Mesodermal cell (in vitro differentiated cells): ENCODE measurements around the gene CNTFR.

Source experiments
- H3K27ac ChIP-seq: 2 replicates; pipeline ENCODE4 v1.7.0; 2013; ENCODE audit warnings: mild to moderate bottlenecking, low read depth, low read length, moderate library complexity; ENCODE audit not compliant: severe bottlenecking
- H3K36me3 ChIP-seq: 2 replicates; pipeline ENCODE4 v1.7.1; 2013; ENCODE audit warnings: mild to moderate bottlenecking, low read length, moderate library complexity; ENCODE audit not compliant: control insufficient read depth, insufficient read depth
- H3K4me1 ChIP-seq: one replicate; pipeline ENCODE4 v1.7.1; 2013; ENCODE audit warnings: mild to moderate bottlenecking, low read length; ENCODE audit not compliant: insufficient read depth, control insufficient read depth, poor library complexity, severe bottlenecking
- H3K4me3 ChIP-seq: 2 replicates; pipeline ENCODE4 v1.7.0; 2013; ENCODE audit warnings: low read length, control low read depth, mild to moderate bottlenecking; ENCODE audit not compliant: insufficient read depth, poor library complexity, severe bottlenecking; ENCODE audit errors: extremely low read depth
- H3K9me3 ChIP-seq: 2 replicates; pipeline ENCODE4 v1.7.1; 2013; ENCODE audit warnings: mild to moderate bottlenecking, low read length, moderate library complexity; ENCODE audit not compliant: control insufficient read depth
- WGBS, 2 experiments: methylation state at CpG; one replicate each; pipeline ENCODE4 v1.1.5; 2013; ENCODE audit warnings: missing lambda C conversion rate in 2 of 2; ENCODE audit not compliant: insufficient coverage in 2 of 2; 5-methylcytosine and 5-hydroxymethylcytosine counted together

The CNTFR gene

GRCh38 chr9:34566972-34567371, 22.6 kb downstream of the CNTFR start:
- H3K9me3 ChIP-seq: no peaks in the 10 kb centered on the region
- peaks cover 14% of the 10 kb centered on the region for H3K36me3 ChIP-seq
- H3K4me3 ChIP-seq: no peak overlapping the region
- no peak overlapping the region for H3K27ac ChIP-seq
- H3K4me1 ChIP-seq: peaks cover 6% of the 10 kb centered on the region
- WGBS, 2 experiments: 93 to 97% methylated on average over 4 to 5 of the region's 6 CpGs

- Histone ChIP-seq H3K27ac (no peak overlapping the region), H3K4me1 (peaks cover 6% of the 10 kb centered on the region), H3K9me3 (no peaks in the 10 kb centered on the region), H3K4me3 (no peak overlapping the region), H3K36me3 (peaks cover 14% of the 10 kb centered on the region)
- WGBS, 2 experiments: 90 to 100% methylated on average over 1 to 7 of the region's 8 CpGs
Measured at GRCh38 chr9:34566322-34566721, 23.2 kb downstream of the CNTFR start.

- Histone ChIP-seq H3K4me1 (peaks cover 9% of the 10 kb centered on the region), H3K9me3 (no peaks in the 10 kb centered on the region), H3K4me3 (no peak overlapping the region), H3K27ac (no peak overlapping the region), H3K36me3 (peaks cover 14% of the 10 kb centered on the region)
- 68 to 71% methylated on average over 3 to 4 of the region's 8 CpGs for WGBS, 2 experiments
Measured at GRCh38 chr9:34565856-34566255, 23.7 kb downstream of the CNTFR start.

- Histone ChIP-seq H3K4me1 (peaks cover 20% of the 10 kb centered on the region), H3K9me3 (no peaks in the 10 kb centered on the region), H3K4me3 (no peak overlapping the region), H3K27ac (no peak overlapping the region), H3K36me3 (peaks cover 14% of the 10 kb centered on the region)
- 96% methylated on average over 13 to 16 of the region's 16 CpGs for WGBS, 2 experiments
Measured at GRCh38 chr9:34564617-34565016, 24.9 kb downstream of the CNTFR start.

- Histone ChIP-seq H3K4me1 (peaks cover 30% of the 10 kb centered on the region), H3K9me3 (no peaks in the 10 kb centered on the region), H3K36me3 (peaks cover 14% of the 10 kb centered on the region), H3K27ac (no peak overlapping the region), H3K4me3 (no peak overlapping the region)
- WGBS, 2 experiments: 90 to 92% methylated on average over 5 of the region's 5 CpGs
Measured at GRCh38 chr9:34563262-34563661, 26.3 kb downstream of the CNTFR start.

- whole genome bisulfite sequencing, 2 experiments: 75 to 77% methylated on average over 6 to 7 of the region's 7 CpGs
- Histone ChIP-seq H3K36me3 (peaks cover 19% of the 10 kb centered on the region), H3K4me1 (peaks cover 30% of the 10 kb centered on the region)
Measured at GRCh38 chr9:34562135-34562745, 27.3 kb downstream of the CNTFR start.

GRCh38 chr9:34560599-34561214, 28.8 kb downstream of the CNTFR start:
- Histone ChIP-seq H3K27ac (peak overlapping the region; percentile 63), H3K36me3 (peaks cover 22% of the 10 kb centered on the region), H3K4me1 (peaks cover 30% of the 10 kb centered on the region), H3K9me3 (no peaks in the 10 kb centered on the region), H3K4me3 (no peak overlapping the region)
- 90 to 91% methylated on average over 13 to 20 of the region's 21 CpGs for WGBS, 2 experiments

More at GRCh38 chr9:34562135-34562745, 27.3 kb downstream of the CNTFR start:
- Histone ChIP-seq H3K27ac (no peak overlapping the region), H3K4me3 (no peak overlapping the region), H3K9me3 (no peaks in the 10 kb centered on the region)

GRCh38 chr9:34559624-34560455, 29.7 kb downstream of the CNTFR start:
- 48 to 62% methylated on average over 4 to 13 of the region's 21 CpGs for WGBS, 2 experiments

GRCh38 chr9:34558919-34559623, 30.5 kb downstream of the CNTFR start:
- Histone ChIP-seq H3K4me3 (no peak overlapping the region), H3K9me3 (no peaks in the 10 kb centered on the region), H3K36me3 (peaks cover 17% of the 10 kb centered on the region), H3K4me1 (peaks cover 24% of the 10 kb centered on the region), H3K27ac (no peak overlapping the region)
- 85% methylated on average over 8 to 12 of the region's 17 CpGs for WGBS, 2 experiments

More at GRCh38 chr9:34559624-34560455, 29.7 kb downstream of the CNTFR start:
- no peaks in the 10 kb centered on the region for H3K9me3 ChIP-seq
- H3K27ac ChIP-seq: peak overlapping the region; percentile 63
- no peak overlapping the region for H3K4me3 ChIP-seq
- H3K4me1 ChIP-seq: peaks cover 24% of the 10 kb centered on the region
- peaks cover 22% of the 10 kb centered on the region for H3K36me3 ChIP-seq

GRCh38 chr9:34558364-34558763, 31.2 kb downstream of the CNTFR start:
- Histone ChIP-seq H3K4me3 (no peak overlapping the region), H3K9me3 (no peaks in the 10 kb centered on the region), H3K4me1 (peaks cover 24% of the 10 kb centered on the region), H3K27ac (no peak overlapping the region), H3K36me3 (peaks cover 14% of the 10 kb centered on the region)
- 94 to 98% methylated on average over 5 to 7 of the region's 9 CpGs for WGBS, 2 experiments
